HL-60/S4 treated with phorbol 12-myristate 13-acetate at 8.2 ng/mL for 4 days and 3 days (cell line): ENCODE results near the gene TAOK1.
"Not testable (repeated sequence)": the region's sequence is repeated elsewhere in the genome, so short reads cannot be mapped to it uniquely, and the experiment has no call there.

Source experiments
- in situ Hi-C: fragments of 300-500 bp; cut with MboI; formaldehyde crosslinking; loops from 2 replicates; pipeline ENCODE4 v1.15.0; 2022; ENCODE audit warnings: low sequenced_read_pairs

Gene TAOK1

GRCh38 chr17:29533976-29534375, 143.8 kb downstream of the TAOK1 start:
- in situ Hi-C loops, result no loop called here

- in situ Hi-C loops, result no loop called here
These were observed 153.9 kb downstream of the TAOK1 start for GRCh38 chr17:29544066-29544465.

- in situ Hi-C loops, result no loop called here
These were observed 155.9 kb downstream of the TAOK1 start for GRCh38 chr17:29546085-29546484.

- in situ Hi-C loops, result no loop called here
These were observed 156.7 kb downstream of the TAOK1 start for GRCh38 chr17:29546830-29547229.

GRCh38 chr17:29549177-29549923, 159.2 kb downstream of the TAOK1 start:
- in situ Hi-C loops, result no loop called here

- in situ Hi-C loops, result no loop called here
These were observed 165.7 kb downstream of the TAOK1 start for GRCh38 chr17:29555840-29556239.

GRCh38 chr17:29557085-29557738, 167.0 kb downstream of the TAOK1 start:
- in situ Hi-C loops, result no loop called here

- in situ Hi-C loops, result no loop called here
These were observed 167.6 kb downstream of the TAOK1 start for GRCh38 chr17:29557739-29558116.

- in situ Hi-C loops, result not testable (repeated sequence)
These were observed 168.0 kb downstream of the TAOK1 start for GRCh38 chr17:29558139-29558538.

GRCh38 chr17:29559640-29560039, 169.5 kb downstream of the TAOK1 start:
- in situ Hi-C loops, result no loop called here

- in situ Hi-C loops, result no loop called here
These were observed 170.2 kb downstream of the TAOK1 start for GRCh38 chr17:29560316-29560715.

GRCh38 chr17:29561554-29562517, 171.7 kb downstream of the TAOK1 start:
- in situ Hi-C loops, result no loop called here

GRCh38 chr17:29562615-29563014, 172.5 kb downstream of the TAOK1 start:
- in situ Hi-C loops, result no loop called here

- in situ Hi-C loops, result no loop called here
These were observed 173.7 kb downstream of the TAOK1 start for GRCh38 chr17:29563816-29564215.

- in situ Hi-C loops, result no loop called here
These were observed 175.7 kb downstream of the TAOK1 start for GRCh38 chr17:29565643-29566472.

GRCh38 chr17:29566473-29567303, 176.5 kb downstream of the TAOK1 start, which contains the start of gene ABHD15:
ABHD15 (minus strand) TSS chr17:29567037; CDS start chr17:29566966, 71 bp downstream.
- in situ Hi-C loops, result no loop called here

GRCh38 chr17:29567304-29567553, 177.1 kb downstream of the TAOK1 start:
- in situ Hi-C loops, result no loop called here

- in situ Hi-C loops, result no loop called here
These were observed 177.6 kb downstream of the TAOK1 start for GRCh38 chr17:29567554-29568330.
